Loucy (cell line): ENCODE results near the gene REEP6.

Experiments used
- H2AFZ ChIP-seq: fragments of 200-600 bp; sonication (generic); 2 replicates; pipeline ENCODE4 v1.6.0; 2016; ENCODE audit warnings: antibody characterized with exemption, mild to moderate bottlenecking, low read length, moderate library complexity
- H3F3A ChIP-seq: fragments of 200-600 bp; 2 replicates; pipeline ENCODE4 v1.6.0; 2016; ENCODE audit warnings: antibody characterized with exemption, low read depth, mild to moderate bottlenecking
- H3K27me3 ChIP-seq: fragments of 200-600 bp; sonication (generic); 2 replicates; pipeline ENCODE4 v1.6.1; 2014; ENCODE audit warnings: low read length, mild to moderate bottlenecking; ENCODE audit not compliant: insufficient read depth, poor library complexity, severe bottlenecking
- H3K36me3 ChIP-seq: fragments of 200-600 bp; sonication (generic); 2 replicates; pipeline ENCODE4 v1.6.1; 2016; ENCODE audit warnings: low read length; ENCODE audit not compliant: insufficient read depth
- H3K4me1 ChIP-seq: fragments of 200-600 bp; sonication (generic); 2 replicates; pipeline ENCODE4 v1.5.1; 2014; ENCODE audit warnings: low read length, mild to moderate bottlenecking; ENCODE audit not compliant: insufficient read depth, poor library complexity, severe bottlenecking
- H3K4me2 ChIP-seq: fragments of 200-600 bp; sonication (generic); 2 replicates; pipeline ENCODE4 v1.6.0; 2014; ENCODE audit warnings: antibody characterized with exemption, low read length, low read depth, mild to moderate bottlenecking; ENCODE audit not compliant: poor library complexity, severe bottlenecking
- H3K4me3 ChIP-seq: fragments of 200-600 bp; sonication (generic); 2 replicates; pipeline ENCODE4 v1.5.1; 2014; ENCODE audit warnings: low read length, mild to moderate bottlenecking, mixed read lengths; ENCODE audit not compliant: poor library complexity, severe bottlenecking
- H3K79me2 ChIP-seq: fragments of 200-600 bp; sonication (generic); 2 replicates; pipeline ENCODE4 v1.6.1; 2014; ENCODE audit warnings: low read length; ENCODE audit not compliant: insufficient read depth
- H3K9ac ChIP-seq: fragments of 200-600 bp; sonication (generic); 2 replicates; pipeline ENCODE4 v1.6.0; 2014; ENCODE audit warnings: mild to moderate bottlenecking, low read depth, low read length, moderate library complexity; ENCODE audit not compliant: poor library complexity, severe bottlenecking
- H3K9me2 ChIP-seq: fragments of 200-600 bp; sonication (generic); replicated peaks from 2 replicates; pipeline ENCODE4 v1.6.1; 2016; ENCODE audit warnings: low read depth, low read length, mixed read lengths
- H3K9me3 ChIP-seq: fragments of 200-600 bp; sonication (generic); 2 replicates; pipeline ENCODE4 v1.6.1; 2014; ENCODE audit warnings: mild to moderate bottlenecking, antibody characterized with exemption, low read length, low read depth; ENCODE audit not compliant: insufficient read depth
- H4K20me1 ChIP-seq: fragments of 200-600 bp; sonication (generic); 2 replicates; pipeline ENCODE4 v1.6.0; 2014; ENCODE audit warnings: antibody characterized with exemption, low read length, mild to moderate bottlenecking; ENCODE audit not compliant: insufficient read depth, poor library complexity, severe bottlenecking
- EZH2phosphoT487 ChIP-seq: fragments of 200-600 bp; IDR thresholded peaks from 2 replicates; pipeline ENCODE4 v1.6.1; 2018; ENCODE audit warnings: antibody characterized with exemption, mild to moderate bottlenecking, moderate library complexity, borderline replicate concordance
- TF ChIP-seq, protein P1 (sequence below): fragments of 200-600 bp; sonication (generic); conservative IDR thresholded peaks from 2 replicates; pipeline ENCODE4 v1.5.1; 2014; ENCODE audit warnings: mild to moderate bottlenecking, antibody characterized with exemption, low read length

The REEP6 gene

GRCh38 chr19:1501200-1501595, 10.2 kb downstream of the REEP6 start:
- H3F3A ChIP-seq: 0 out of 2 replicates have a peak, but pooled peaks cover 2% of the 10 kb centered on the region
- H3K4me2 ChIP-seq: no peak overlapping the region
- peaks cover 4% of the 10 kb centered on the region for H3K4me1 ChIP-seq
- H4K20me1 ChIP-seq: no peaks in the 10 kb centered on the region
- TF ChIP-seq EZH2phosphoT487: no peak
- TF ChIP-seq, protein P1, sequence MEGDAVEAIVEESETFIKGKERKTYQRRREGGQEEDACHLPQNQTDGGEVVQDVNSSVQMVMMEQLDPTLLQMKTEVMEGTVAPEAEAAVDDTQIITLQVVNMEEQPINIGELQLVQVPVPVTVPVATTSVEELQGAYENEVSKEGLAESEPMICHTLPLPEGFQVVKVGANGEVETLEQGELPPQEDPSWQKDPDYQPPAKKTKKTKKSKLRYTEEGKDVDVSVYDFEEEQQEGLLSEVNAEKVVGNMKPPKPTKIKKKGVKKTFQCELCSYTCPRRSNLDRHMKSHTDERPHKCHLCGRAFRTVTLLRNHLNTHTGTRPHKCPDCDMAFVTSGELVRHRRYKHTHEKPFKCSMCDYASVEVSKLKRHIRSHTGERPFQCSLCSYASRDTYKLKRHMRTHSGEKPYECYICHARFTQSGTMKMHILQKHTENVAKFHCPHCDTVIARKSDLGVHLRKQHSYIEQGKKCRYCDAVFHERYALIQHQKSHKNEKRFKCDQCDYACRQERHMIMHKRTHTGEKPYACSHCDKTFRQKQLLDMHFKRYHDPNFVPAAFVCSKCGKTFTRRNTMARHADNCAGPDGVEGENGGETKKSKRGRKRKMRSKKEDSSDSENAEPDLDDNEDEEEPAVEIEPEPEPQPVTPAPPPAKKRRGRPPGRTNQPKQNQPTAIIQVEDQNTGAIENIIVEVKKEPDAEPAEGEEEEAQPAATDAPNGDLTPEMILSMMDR: no peak
- no peaks in the 10 kb centered on the region for H3K79me2 ChIP-seq
- H2AFZ ChIP-seq: no peak overlapping the region
- no peaks in the 10 kb centered on the region for H3K36me3 ChIP-seq
- no peak overlapping the region for H3K9ac ChIP-seq
- no peaks in the 10 kb centered on the region for H3K27me3 ChIP-seq
- no peaks in the 10 kb centered on the region for H3K9me2 ChIP-seq
- H3K4me3 ChIP-seq: no peak overlapping the region
- H3K9me3 ChIP-seq: no peaks in the 10 kb centered on the region

DNA sequence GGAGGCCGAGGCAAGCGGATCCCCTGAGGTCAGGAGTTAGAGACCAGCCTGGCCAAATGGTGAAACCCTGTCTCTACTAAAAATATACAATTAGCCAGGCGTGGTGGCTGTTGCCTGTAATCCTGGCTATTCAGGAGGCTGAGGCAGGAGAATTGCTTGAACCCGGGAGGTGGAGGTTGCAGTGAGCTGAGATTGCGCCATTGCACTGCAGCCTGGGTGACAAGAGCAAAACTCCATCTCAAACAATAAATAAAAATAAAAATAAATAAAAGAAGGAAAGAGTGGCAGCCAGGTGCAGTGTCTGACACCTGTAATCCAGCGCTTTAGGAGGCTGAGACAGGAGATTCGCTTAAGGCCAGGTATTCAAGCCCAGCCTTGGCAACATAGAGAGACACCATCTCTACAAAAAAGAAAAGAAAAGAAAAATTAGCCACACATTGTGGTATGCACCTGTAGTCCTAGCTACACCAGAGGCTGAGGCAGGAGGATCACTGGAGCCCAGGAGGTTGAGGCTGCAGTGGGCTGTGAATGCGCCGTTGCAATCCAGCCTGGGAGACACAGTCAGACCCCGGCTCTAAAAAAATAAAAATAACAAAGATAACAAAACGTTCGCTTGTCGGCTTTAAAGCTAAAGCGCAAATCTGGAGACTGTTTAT, 11.6 kb downstream of the REEP6 start:
- TF ChIP-seq, protein P1: no peak
- no peak for TF ChIP-seq EZH2phosphoT487
- Histone ChIP-seq H3K9me2 (no peaks in the 10 kb centered on the region), H3K9me3 (no peaks in the 10 kb centered on the region), H3F3A (0 out of 2 replicates have a peak, but pooled peaks cover 2% of the 10 kb centered on the region), H3K4me2 (no peak overlapping the region), H2AFZ (peak overlapping the region; percentile 74), H3K27me3 (no peaks in the 10 kb centered on the region), H3K79me2 (no peaks in the 10 kb centered on the region), H3K4me1 (peaks cover 4% of the 10 kb centered on the region), H3K36me3 (no peaks in the 10 kb centered on the region), H3K4me3 (no peak overlapping the region), H4K20me1 (no peaks in the 10 kb centered on the region), H3K9ac (no peak overlapping the region)

DNA sequence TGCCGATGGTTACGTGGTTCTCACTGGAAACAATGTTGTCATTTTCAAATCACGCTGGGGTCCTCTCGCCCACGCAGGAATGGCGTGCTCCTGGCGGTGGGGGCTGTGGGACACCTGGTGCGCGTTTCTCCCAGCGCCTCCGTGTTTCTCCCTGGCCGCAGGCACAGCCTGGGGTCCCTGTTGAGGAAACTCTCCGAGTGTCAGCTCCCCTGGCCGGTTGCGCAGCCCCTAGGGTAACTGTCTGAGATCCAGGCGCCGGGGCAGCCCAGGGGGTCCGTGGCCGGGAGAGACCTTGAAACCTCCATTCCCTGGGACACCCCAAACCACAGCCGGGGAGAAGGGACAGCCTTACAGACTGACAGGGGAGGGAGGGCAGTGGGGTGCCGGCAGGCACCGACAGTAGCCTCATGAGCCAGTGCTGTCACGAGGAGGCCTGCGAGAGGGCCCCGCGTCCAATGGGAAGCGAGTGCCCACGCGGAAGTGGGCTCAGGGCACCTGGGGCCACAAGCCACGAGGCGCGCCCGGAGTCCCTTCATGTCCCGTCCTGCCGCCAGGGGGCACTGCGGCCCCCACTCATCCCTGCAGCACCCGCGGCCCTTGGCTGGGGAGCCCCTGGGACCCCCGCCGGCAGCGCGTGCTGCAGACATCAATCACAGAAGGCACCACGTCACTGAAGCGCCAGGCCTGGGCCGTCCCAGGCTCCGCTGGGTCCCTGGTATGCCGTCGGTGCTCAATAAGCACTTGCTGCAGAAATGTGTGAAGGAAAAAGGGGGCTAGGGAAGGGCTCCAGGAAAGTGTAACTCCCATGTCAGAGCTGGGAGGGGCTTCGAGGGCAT, 12.3 kb downstream of the REEP6 start:
- Histone ChIP-seq H3K4me3 (no peak overlapping the region), H4K20me1 (no peaks in the 10 kb centered on the region), H3K9me2 (no peaks in the 10 kb centered on the region), H3K4me1 (peaks cover 5% of the 10 kb centered on the region), H3K27me3 (no peaks in the 10 kb centered on the region), H3F3A (0 out of 2 replicates have a peak, but pooled peaks cover 2% of the 10 kb centered on the region), H2AFZ (peak overlapping the region; percentile 74), H3K9me3 (no peaks in the 10 kb centered on the region), H3K4me2 (peak overlapping the region; percentile 9), H3K36me3 (no peaks in the 10 kb centered on the region), H3K79me2 (no peaks in the 10 kb centered on the region), H3K9ac (no peak overlapping the region)
- TF ChIP-seq, protein P1: peak; percentile 73
- TF ChIP-seq EZH2phosphoT487: no peak
